NOMO-1 treated with DMSO at 0.1 percent for 48 hours (cell line): ENCODE measurements around the gene ZFAND3.
"Not testable (repeated sequence)": the region's sequence is repeated elsewhere in the genome, so short reads cannot be mapped to it uniquely, and the experiment has no call there.

Experiments
- DNase-seq: peaks from one replicate; lab custom pipeline; 2025; ENCODE audit not compliant: unreplicated experiment; lab: John Stamatoyannopoulos, UW

The ZFAND3 gene

DNA sequence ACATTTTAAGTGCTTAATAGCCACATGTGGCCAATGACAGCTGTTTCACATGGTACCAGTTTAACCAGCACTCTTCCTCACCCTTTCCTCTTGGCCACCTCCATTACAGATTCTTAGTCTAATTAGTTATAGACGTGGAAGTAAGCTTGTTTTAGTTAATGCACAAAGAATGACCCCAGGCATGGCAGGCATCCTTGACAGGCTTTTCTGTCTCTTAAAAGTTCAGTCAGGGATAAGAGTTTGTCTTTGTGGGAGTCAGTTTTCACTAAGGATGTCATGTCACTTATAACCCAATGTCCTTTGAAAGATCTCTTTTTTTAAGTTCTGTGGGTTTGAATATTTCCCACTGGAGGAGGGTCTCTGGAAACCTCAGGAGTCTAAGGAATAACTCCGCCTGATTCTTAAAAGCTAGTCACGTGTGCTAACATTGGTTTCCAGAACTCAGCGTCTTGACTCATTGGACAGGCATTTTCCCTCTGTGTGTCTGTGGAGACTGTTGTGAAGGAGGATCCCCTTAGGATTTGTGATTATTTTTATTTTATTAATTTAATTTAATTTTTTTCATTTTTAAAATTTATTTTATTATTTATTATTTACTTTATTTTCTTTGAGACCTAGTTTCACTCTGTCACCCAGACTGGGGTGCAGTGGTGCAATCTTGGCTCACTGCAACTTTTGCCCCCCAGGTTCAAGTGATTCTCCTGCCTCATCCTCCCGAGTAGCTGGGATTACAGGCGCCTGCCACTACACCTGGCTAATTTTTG is 171.4 kb downstream of the ZFAND3 start:
- no peak for DNase-seq

DNA sequence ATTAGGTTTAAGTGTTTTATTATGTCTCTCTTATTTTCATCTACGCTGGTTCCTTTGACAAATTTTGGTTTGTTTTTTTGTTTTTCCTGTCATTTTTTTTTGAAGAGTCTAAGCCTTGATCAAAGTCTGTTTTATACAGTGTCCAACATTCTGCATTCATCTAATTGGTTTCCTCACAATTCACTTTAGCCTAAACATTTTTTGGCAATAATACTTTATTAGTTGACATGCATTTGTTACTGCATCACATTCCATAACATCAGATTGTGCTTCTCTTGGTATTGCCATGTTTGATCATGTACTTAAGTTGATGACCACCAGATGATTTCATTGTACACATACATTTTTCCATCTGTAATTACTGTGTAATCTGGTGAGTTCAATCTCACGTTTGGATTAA is 173.2 kb downstream of the ZFAND3 start:
- DNase-seq, result no peak

DNA sequence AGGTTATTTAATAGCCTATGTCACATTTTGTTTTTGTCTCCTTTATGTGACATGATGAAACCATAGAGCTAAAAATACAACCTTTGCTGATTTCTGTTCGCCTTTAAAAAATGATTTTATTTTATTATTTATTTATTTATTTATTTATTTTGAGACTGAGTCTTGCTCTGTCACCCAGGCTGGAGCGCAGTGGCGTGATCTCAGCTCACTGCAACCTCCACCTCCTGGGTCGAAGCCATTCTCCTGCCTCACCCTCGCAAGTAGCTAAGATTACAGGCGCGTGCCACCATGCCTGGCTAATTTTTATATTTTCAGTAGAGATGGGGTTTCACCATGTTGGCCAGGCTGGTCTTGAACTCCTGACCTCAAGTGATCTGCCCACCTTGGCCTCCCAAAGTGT is 173.7 kb downstream of the ZFAND3 start:
- DNase-seq, result not testable (repeated sequence)

DNA sequence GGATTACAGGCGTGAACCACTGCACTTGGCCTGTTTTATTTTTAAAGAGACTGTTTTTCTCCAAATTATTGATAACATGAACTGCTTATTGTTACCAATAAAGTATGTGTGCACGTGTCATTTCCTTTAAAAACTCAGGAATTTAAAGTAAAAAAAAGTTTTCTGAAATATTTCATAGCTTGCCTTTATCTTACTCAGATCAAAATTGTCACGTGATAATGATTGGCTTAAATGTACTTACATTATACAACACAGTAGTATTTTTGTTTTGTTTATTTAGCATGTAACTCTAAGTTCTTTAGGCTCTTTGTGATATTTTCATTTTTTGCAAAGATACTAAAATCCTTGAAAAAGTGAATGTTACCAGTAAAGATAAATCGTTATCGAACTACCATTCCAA is 174.1 kb downstream of the ZFAND3 start:
- no peak for DNase-seq

DNA sequence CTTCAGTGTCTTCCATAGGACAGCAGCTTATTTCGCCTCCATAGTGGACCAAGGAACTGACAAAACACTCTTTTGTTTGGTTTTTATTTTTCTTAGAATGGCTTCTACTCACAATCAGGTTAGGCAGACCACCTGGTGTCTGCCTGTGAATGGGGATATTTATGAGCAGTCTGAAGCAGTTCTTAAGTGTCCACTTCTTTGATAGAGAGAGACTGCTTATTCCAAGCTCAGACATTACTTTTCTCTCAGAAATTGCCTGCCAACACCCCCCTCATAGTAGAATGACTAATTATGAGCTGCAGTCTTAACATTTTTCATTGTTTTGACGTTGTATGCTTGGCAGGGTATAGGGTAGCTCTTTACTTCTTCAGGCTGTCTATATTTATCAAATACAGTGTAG is 174.7 kb downstream of the ZFAND3 start:
- no peak for DNase-seq

DNA sequence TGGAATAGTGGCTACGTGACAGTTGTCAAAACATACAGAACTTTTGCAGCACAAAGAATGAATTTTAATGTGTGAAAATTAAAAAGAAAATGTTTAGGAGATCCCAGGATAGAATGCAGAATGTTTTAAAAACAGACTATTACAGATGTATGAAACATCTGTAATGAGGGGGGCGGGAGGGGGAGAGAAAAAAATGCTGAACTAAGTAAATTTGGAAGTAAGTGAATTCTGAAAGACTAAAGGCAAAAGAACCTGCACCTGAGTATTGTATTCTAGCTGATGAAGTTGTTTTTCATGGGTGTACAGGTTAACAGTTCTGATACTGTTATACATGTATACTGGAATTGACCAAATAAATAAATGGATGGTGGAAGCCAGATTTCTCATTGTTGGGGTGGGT is 178.8 kb downstream of the ZFAND3 start:
- DNase-seq, result no peak

DNA sequence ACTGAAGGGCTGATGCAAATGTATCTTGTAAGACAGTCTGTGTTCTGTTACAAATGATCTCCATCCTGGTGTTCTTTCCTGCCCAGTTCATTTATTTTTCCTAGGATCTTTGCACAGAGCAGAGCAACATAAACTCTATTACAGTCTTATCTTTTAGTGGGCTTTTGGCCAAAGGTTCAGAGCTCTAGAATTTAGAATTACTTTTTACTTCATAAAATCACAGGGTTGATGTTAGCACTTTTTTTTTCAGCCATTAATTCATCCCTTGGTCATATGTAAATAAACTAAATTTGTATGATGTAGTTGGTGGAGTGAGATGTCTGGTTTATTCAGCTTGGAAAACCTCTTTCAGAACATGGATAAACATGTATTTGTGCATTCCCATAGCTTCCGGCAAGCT is 181.9 kb downstream of the ZFAND3 start:
- no peak for DNase-seq

DNA sequence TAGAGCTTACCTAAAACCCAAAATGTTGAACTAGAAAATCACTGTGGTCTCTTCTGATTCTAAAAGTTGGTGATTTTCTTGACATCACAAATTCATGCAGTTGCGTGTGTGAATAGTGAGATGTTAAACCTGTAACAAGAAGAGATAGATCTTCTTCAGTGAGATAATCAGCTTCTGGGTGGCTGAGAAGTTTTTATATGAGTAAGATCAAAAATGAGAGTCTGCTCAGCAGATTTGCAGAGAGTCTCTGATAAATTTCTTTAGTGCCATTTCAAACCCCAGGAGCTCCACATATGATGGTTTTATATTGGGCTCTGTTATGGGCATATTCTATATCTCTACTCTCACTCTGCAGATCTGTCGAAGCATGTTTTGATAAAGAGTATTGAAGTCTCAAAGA is 185.4 kb downstream of the ZFAND3 start:
- no peak for DNase-seq

DNA sequence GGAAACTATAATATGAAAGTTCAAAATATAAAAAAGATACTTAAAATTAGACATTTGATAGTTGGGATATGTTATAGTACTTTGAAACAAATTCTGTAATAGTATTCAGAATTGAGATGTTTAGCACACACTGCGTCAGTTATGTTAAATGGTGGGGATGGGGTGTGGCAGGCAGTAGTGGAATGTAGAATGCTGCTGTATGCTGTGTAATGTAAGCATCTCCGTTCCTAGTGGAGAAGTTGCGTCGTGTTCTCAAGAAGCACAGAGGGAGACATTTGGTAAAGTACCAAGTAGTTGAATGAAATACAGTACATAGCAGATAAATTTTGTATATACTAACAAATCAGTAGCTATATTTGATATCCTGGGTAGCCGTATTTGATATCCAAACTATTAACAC is 192.4 kb downstream of the ZFAND3 start:
- DNase-seq, result no peak

DNA sequence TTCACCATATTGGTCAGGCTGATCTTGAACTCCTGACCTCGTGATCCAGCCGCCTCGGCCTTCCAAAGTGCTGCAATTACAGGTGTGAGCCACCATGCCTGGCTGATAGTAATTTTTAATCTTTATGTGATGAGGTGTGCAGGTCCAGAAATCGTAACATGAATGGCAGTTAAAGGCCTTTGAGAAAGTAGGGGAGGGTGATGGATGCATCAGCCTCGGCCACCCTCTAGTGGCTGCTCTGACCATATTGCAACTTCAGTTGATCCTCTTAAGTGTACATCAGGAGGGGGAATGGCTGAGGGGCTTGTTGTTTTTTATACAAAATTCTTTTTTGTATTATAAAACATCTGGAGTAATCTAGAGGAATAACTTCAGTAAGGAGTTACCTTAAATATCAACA is 193.0 kb downstream of the ZFAND3 start:
- DNase-seq, result peak; percentile 1

DNA sequence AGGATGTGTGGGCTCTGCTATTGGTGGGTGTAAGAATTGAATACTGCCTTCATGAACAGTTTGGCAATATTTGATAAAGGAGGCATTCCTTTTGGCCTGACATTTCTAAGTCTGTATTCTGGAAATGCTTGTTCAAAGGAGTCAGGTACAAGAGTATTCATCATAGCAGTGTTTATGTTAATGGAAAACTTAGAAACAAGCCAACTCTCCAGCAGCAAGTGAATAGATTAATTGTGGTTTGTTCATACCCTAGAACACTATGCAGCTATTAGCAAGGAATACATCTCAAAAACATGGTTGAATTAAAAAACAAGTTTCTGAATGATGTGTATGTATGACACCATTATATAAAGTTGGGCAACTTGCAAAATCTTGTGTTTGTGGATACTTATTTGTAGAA is 195.8 kb downstream of the ZFAND3 start:
- DNase-seq, result no peak

DNA sequence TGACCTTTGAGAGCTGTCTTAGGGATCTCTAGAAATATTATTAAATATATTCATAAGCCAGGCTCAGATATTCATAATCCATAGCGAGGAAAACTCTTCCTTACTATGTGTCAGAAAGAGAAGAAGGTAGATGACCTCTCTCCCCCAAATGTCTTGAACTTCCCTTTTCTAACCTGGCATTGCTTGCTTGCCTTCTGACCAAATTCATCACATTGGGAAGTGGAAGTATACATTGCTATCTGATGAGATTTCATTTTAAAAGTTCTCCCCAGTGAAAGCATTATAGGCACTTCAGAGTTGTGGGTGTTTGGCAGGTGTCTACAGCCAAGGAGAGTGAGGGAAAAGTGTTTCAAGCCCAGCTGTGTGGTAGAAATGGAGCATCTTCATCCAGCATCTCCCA is 197.3 kb downstream of the ZFAND3 start:
- peak; percentile 52 for DNase-seq

DNA sequence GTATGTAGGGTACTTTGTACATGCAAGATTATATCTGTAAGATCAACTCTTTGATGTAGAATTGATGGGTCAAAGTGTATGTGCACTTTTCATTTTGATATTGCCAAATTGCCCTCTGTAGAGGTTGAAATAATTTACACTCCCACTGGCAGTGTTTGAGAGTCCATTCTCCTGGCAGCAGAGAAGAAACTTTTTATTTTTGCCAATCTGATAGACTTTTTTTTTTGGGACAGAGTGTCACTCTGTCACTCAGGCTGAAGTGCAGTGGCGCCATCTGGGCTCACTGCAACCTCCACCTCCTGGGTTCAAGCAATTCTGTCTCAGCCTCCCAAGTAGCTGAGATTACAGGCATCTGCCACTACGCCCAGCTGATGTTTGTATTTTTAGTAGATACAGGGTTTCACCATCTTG is 199.2 kb downstream of the ZFAND3 start:
- no peak for DNase-seq

DNA sequence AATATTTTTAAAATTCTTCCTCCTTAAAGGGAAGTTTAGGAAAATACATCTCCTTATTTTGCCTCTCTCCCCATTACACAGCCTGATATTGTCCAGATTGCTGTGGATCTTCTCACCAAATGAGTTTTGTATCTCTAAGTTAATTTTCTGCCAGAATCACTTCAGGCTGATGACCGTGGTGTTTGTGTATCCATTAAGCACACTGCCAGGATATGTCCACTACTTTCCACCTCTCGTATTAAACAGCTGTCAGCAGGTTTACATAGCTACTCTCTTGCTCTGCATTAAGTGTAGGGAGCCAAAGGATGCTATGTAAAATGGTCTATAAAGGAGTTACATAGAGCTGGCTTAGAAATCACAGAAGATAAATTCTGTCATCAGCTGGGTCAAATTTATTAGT is 201.1 kb downstream of the ZFAND3 start:
- no peak for DNase-seq

DNA sequence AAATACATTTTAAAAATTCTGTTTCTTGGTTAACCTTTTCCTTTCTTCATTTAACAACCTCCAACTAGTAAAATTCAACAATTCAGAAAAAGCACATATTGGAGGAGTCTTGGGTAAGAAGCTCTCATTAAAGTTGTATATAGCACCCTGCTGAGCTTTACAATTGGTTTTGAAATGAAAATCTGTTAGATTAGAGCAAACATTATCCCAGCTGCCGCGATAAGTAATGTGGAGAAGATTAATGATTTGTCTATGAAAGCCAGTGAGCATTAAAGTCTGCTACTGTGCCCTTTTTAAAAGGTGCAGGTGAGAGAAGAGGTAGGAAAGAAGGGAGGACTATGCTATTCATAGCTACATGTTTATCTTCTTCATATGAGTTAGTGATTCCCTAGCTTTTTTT is 201.5 kb downstream of the ZFAND3 start:
- DNase-seq, result no peak

DNA sequence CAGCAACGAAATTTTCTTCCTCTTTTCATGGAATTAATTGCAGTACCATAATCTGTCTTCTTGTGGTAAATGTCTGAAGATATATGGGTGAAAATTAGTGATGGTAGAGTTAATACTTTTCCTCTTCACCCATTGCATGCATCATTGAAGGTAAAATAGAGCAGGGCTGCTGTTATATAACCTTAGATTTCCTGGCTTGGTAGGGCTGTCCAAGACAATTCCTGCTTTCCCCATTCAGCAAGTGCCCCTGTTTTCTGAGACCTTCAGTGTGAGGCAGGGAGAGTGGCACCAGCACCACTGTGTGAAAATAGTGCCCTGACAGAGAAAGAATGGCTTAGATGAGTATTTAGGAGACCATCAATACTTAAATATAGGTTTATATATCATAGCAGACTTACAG is 202.0 kb downstream of the ZFAND3 start:
- DNase-seq, result peak; percentile 44

DNA sequence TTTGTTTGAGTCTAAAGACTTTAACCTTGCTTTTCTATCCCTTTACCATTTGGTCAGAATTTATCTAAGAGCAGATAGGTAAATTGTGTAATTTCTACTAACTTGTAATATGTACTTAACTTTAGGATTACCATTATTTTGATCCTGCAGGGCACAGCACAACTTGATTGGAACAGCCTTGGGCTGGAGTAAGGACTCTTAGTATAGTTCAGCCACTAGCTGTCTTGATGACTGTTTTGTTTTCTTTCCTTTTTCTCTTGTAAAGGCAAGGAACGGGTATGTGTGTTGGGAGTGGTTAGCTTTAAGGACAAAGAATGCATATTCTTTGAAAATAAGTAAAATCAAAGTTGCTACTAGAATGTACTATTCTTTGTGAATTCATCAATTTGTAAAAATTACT is 203.2 kb downstream of the ZFAND3 start:
- DNase-seq, result no peak

DNA sequence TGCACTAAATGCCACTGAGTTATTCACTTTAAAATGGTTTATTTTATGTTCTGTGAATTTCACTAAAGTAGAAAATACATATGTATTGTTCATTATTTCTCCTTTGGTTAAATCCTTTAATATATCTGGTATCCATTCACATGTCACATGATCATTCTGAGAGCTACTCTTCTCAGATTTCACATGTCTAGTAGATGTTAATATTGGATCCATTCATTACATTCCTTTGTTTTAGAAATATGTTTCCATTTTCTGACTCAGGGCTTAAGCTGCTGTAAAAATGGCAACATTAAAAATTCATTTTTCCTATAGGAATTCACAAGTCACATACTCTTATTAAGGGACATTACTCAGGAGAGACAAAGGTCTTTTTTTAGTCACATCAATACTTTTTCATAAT is 205.4 kb downstream of the ZFAND3 start:
- no peak for DNase-seq

DNA sequence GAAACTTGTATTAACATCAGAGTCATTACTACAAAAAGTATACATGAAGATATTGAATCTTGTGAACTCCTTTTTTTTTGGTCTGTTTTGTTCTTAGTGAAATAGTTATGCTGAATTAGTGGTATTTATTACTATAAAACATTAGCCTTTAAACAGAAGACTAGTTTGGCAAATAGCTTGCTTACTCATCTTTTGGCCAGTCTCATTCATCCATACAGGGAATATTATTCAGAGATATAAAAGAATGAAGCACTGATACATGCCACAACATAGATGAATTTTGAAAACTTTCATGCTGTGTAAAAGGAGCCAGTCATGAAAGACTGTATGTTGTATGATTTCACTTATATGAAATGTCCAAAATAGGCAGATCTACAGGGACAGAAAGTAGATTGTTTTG is 205.9 kb downstream of the ZFAND3 start:
- DNase-seq, result no peak

DNA sequence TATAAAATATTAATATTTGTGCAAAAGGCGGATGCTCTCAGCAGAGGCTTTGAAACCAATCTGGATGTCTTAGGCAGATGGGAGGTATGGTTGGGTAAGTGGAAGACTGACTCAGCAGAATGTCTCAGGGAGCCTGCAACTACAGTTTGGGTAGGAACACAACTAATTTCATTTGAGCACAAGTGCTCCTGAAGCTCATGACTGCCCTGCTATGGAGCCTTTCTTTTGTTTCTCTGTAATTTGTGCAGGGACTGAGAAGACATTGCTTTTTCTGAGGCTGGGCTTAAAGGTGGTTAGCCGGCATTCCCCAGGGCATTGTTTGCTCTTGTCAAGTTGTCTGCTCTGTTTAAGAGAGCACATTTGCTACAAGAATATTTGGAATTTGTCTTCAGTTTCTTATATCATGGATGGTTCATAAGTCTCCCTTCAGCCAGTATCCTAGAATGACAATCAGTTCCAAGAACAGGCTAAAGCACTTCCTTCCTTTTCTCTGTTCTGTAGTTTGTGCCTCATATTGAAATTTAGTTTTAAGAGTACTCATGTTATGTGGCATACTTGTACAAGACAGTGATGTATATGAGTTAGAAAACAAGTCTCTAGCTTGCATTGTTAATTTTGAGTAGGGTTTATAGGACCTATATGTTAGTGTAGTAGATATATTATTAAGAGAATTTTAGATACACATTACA is 208.3 kb downstream of the ZFAND3 start:
- DNase-seq, result no peak

DNA sequence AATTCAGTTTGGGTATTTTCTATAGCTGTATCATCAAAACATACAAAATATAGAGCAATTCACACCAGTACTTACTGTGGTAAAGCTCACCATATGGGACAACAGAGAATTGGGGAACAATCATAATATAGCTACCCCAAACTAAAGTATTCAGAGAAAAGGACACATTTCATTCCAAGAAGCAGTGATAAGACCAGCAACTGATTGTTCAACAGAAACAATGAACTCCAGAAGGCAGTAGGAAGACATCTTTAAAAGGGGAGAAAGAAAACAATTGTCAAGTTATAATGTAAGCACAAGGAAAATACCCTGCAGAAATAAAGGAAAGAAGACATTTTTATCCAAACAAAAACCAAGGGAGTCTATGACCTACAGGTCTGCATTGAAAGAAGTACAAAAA is 210.9 kb downstream of the ZFAND3 start:
- no peak for DNase-seq

DNA sequence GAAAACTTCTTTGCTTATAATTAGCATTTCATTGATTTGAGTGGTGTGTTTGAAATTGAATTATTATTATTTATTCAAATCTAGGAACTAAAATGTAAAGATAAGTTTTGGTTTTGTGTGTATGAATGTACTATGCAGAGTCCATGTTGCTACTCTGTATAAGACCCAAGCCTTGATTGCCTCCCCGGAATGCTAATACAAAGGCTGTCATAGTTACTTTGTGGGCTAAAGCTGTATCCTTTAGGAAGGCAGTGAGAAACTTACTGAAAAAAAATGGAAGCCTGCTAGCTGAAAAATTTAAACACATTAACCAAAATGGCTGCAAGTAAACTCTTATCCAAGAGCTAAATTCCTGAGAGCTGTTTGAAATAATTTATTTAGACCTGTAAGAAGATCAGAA is 213.3 kb downstream of the ZFAND3 start:
- no peak for DNase-seq

DNA sequence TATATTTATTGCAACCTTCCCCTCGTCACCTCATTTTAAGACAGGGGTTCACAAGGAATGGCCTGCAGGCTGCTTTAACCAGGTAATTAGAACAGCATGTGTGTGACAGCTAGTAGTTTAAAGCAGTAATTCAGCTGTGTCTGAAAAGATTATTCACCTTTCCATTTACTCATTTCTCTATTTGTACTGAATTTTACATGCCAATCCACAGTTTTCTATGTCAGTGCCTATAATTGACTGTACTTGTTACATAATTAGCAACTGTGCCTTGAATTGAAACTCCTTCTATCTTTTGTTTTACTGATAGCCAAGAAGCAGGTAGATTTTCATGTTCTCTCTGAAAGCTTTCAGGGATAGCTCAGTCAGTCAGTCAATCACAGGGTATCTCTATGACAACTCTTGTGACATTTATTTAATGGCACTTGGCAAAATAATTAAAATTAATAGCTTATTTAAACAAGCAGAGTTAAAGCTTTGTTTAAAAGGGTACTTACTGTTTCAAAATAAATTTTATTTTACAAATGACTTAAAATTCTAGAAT is 214.0 kb downstream of the ZFAND3 start:
- no peak for DNase-seq
